ENCODE results near the gene GCNT1. TPM values are rescaled to one million over a fixed set of nuclear protein-coding genes. Genes with fewer than 3 reads are reported as not detected.

The GCNT1 gene
- total RNA-seq, 2 donors from 2014 or later, result 30.8 to 33.8 TPM

Other genes with a start within 250 kb of the GCNT1 start
- 10 to 100 TPM; 52.3 to 90.8 TPM for gene RFK, start 64.8 kb upstream of the GCNT1 start, total RNA-seq